Nephron (organoid): ENCODE data around the gene NOX5.
A peak's percentile ranks its signal among the peaks of the same experiment; 100 is the strongest.

ENCODE experiments used
- H3K27ac Mint-ChIP-seq, 3 experiments: 2 replicates each; pipeline ENCODE4 v1.8.0; 2020; ENCODE audit warnings: mixed read lengths in 3 of 3, mild to moderate bottlenecking in 2 of 3, moderate library complexity in 1 of 3
- H3K27me3 Mint-ChIP-seq: 2 replicates; pipeline ENCODE4 v1.8.0; 2021; ENCODE audit warnings: low read depth, mild to moderate bottlenecking, moderate library complexity, mixed read lengths
- H3K36me3 Mint-ChIP-seq: 2 replicates; pipeline ENCODE4 v1.8.0; 2020; ENCODE audit warnings: low read depth, mixed read lengths
- H3K4me1 Mint-ChIP-seq: 2 replicates; pipeline ENCODE4 v1.8.0; 2020; ENCODE audit warnings: mixed read lengths
- H3K4me3 Mint-ChIP-seq, 3 experiments: 2 replicates each; pipeline ENCODE4 v1.8.0; 2020; ENCODE audit warnings: mild to moderate bottlenecking in 3 of 3, mixed read lengths in 3 of 3, moderate library complexity in 2 of 3
- H3K9me3 Mint-ChIP-seq: 2 replicates; pipeline ENCODE4 v1.8.0; 2020; ENCODE audit warnings: mixed read lengths
- TF ChIP-seq, protein P1 (sequence below), 3 experiments: fragments of 200-600 bp; sonication (generic); IDR thresholded peaks; one replicate each; pipeline ENCODE4 v1.5.0; 2021; ENCODE audit warnings: antibody characterized with exemption in 3 of 3; ENCODE audit not compliant: unreplicated experiment in 3 of 3

Gene NOX5

DNA sequence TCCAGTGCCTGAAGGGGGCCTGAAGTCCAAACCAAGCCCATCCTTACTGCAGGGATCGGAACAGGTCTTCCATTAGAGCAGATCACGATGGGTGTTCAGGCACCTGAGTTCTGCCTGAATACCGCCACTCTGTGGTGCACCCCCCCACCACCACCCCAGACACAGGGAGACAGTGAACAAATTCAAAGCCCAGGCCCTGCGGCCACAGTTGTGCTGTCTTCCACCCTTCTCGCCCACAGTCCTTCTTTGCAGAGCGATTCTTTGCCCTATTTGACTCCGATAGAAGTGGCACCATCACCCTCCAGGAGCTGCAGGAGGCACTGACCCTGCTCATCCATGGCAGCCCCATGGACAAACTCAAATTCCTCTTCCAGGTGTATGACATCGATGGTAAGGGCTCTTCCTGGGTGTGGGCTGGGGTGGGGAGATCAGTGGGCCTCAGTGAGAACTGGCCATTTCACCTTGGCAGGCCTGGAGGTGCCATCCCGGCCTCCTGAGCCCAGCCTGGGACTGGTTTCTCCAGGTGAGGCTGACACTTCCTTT is 13.6 kb downstream of the NOX5 start:
- TF ChIP-seq, protein P1, sequence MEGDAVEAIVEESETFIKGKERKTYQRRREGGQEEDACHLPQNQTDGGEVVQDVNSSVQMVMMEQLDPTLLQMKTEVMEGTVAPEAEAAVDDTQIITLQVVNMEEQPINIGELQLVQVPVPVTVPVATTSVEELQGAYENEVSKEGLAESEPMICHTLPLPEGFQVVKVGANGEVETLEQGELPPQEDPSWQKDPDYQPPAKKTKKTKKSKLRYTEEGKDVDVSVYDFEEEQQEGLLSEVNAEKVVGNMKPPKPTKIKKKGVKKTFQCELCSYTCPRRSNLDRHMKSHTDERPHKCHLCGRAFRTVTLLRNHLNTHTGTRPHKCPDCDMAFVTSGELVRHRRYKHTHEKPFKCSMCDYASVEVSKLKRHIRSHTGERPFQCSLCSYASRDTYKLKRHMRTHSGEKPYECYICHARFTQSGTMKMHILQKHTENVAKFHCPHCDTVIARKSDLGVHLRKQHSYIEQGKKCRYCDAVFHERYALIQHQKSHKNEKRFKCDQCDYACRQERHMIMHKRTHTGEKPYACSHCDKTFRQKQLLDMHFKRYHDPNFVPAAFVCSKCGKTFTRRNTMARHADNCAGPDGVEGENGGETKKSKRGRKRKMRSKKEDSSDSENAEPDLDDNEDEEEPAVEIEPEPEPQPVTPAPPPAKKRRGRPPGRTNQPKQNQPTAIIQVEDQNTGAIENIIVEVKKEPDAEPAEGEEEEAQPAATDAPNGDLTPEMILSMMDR (IDR thresholded peaks at IDR 0.05; ENCODE audit: unreplicated experiment in 3 of 3) = no peak
- no peak overlapping the region for H3K27ac Mint-ChIP-seq
- H3K27me3 Mint-ChIP-seq = peaks cover 10% of the 10 kb centered on the region
- H3K36me3 Mint-ChIP-seq = no peaks in the 10 kb centered on the region
- no peak overlapping the region for H3K4me3 Mint-ChIP-seq
- H3K4me1 Mint-ChIP-seq = no peaks in the 10 kb centered on the region
- no peaks in the 10 kb centered on the region for H3K9me3 Mint-ChIP-seq

DNA sequence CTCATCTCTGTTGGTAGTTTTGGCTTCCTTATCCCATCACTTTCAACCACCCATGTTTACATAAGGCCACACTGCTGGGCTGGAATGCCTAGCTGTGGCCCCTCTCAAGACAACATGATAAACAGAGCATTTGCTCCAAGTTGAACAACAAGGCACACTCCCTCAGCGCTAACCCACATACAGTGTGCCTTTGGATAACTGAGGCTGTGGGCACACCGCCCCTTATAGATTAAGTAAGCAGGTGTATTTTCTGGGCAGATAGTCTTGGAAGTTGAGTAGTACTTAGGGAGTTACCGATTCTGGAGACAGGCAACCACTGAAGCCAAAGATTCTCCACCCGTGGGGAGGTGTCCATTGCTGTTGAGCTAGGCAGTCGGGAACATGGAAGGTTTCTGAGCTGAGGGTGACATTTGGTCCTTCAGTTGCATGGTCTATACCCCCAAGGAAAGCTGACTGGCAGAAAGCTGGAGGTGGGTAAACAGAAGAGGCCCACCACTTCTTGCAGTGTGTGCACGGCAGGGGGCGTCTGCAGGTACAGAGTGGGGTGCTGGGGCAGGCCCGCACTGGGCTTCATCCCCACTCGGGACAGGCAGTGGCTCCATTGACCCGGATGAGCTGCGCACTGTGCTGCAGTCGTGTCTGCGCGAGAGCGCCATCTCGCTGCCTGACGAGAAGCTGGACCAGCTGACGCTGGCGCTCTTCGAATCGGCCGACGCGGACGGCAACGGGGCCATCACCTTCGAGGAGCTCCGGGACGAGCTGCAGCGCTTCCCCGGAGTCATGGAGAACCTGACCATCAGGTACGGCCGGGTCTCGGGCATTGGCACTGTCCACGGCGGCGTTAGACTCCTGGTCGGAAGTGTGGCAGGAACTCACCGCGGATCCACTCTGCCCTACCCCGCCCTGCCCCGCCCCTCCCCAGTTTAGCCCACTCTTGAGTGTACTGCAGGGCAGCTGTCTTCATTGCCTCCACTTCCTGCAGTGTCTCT is 16.8 kb downstream of the NOX5 start:
- H3K27ac Mint-ChIP-seq = no peak overlapping the region
- peaks cover 11% of the 10 kb centered on the region for H3K27me3 Mint-ChIP-seq
- H3K4me3 Mint-ChIP-seq = peak overlapping the region; percentile 55 to 72 (median 71)
- TF ChIP-seq, protein P1 (IDR thresholded peaks at IDR 0.05; ENCODE audit: unreplicated experiment in 3 of 3) = peak; percentile 47 to 67 (median 48)
- H3K4me1 Mint-ChIP-seq = no peaks in the 10 kb centered on the region
- H3K36me3 Mint-ChIP-seq = no peaks in the 10 kb centered on the region
- no peaks in the 10 kb centered on the region for H3K9me3 Mint-ChIP-seq

DNA sequence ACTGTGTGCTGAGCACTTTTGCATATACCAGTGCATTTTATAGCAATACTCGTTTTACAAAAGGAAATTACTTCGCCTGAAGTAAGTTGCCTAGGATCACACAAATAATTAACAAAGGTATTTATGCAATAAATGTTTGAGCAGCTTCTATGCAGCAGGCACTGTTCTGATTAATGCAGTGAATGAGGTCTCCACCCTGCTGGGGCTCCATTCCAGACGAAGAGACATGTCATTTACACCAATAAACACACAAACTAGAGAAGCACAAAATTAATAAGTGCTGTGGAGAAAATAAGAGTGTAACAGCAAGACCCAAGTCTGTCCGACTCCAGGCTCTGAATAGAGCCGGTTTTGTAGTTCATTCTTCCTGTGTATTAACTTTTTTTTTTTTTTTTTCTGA is 17.5 kb downstream of the NOX5 start:
- Mint-ChIP-seq H3K27me3 (peaks cover 14% of the 10 kb centered on the region), H3K27ac (no peak overlapping the region), H3K9me3 (no peaks in the 10 kb centered on the region), H3K36me3 (no peaks in the 10 kb centered on the region), H3K4me3 (peak overlapping the region; percentile 55 to 72 (median 71)), H3K4me1 (no peaks in the 10 kb centered on the region)
- TF ChIP-seq, protein P1 (IDR thresholded peaks at IDR 0.05; ENCODE audit: unreplicated experiment in 3 of 3) = no peak

DNA sequence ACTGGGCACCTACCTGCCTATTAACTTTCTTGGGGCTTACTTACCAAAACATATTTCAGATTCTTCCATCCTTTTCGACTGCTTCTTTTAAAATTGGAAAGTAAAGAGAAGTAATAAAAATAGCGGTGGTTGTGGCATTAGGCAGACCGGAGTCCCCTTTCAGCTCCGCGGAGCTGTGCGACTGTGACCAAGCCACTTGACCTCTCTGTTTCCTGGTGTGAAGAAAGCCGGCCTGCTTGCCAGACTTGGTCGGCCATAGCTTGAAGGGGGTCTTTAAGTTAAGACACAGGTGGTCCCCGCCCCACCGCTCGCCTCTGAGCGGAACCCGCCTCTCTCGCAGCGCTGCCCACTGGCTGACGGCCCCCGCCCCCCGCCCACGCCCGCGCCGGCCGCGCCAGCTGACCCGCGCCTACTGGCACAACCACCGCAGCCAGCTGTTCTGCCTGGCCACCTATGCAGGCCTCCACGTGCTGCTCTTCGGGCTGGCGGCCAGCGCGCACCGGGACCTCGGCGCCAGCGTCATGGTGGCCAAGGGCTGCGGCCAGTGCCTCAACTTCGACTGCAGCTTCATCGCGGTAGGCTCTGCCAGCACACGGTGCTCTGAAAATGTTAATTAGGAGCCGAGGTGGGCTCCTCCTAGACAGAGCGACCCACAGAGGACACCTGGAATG is 18.3 kb downstream of the NOX5 start:
- no peaks in the 10 kb centered on the region for H3K4me1 Mint-ChIP-seq
- TF ChIP-seq, protein P1 (IDR thresholded peaks at IDR 0.05; ENCODE audit: unreplicated experiment in 3 of 3) = no peak
- H3K36me3 Mint-ChIP-seq = no peaks in the 10 kb centered on the region
- H3K4me3 Mint-ChIP-seq = peak overlapping the region in 2 of 3 experiments; percentile 26 to 54
- H3K27me3 Mint-ChIP-seq = peaks cover 14% of the 10 kb centered on the region
- H3K27ac Mint-ChIP-seq = no peak overlapping the region
- no peaks in the 10 kb centered on the region for H3K9me3 Mint-ChIP-seq

DNA sequence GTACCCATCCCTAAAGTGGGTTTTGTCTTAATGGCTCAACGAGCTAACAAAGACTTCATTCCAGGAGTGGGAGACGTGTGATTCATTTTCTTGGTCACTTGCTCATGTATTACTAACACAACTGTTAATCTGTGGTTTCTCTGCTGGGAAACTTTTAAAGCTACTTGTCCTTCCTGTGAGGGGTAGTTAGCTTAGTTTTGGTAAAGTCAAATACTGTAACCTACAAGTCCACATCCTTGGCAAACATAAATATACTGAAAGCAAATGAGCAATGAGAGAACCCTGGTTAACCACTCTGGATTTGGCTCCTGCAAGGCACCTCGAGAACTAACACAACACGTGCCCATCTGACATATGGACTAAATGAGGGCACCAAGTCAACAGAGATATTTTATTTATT is 19.9 kb downstream of the NOX5 start:
- no peak overlapping the region for H3K27ac Mint-ChIP-seq
- H3K9me3 Mint-ChIP-seq = no peaks in the 10 kb centered on the region
- no peaks in the 10 kb centered on the region for H3K4me1 Mint-ChIP-seq
- no peak overlapping the region for H3K4me3 Mint-ChIP-seq
- H3K36me3 Mint-ChIP-seq = no peaks in the 10 kb centered on the region
- TF ChIP-seq, protein P1 (IDR thresholded peaks at IDR 0.05; ENCODE audit: unreplicated experiment in 3 of 3) = no peak
- H3K27me3 Mint-ChIP-seq = peaks cover 18% of the 10 kb centered on the region
